Coronary artery (tissue), 2 donors: ENCODE data around the gene KCNMB4.

Experiments
- DNase-seq: peaks from one replicate; pipeline ENCODE4 v3.0.0-alpha.2; 2017; ENCODE audit warnings: low spot score
- H3K27ac ChIP-seq, 2 donors: fragments of 200-600 bp; sonication (generic); one replicate each; pipeline ENCODE4 v1.5.1; 2016 to 2019
- H3K4me3 ChIP-seq: fragments of 200-600 bp; sonication (generic); 2 replicates; pipeline ENCODE4 v1.5.1; 2016; ENCODE audit warnings: mild to moderate bottlenecking, moderate library complexity
- TF ChIP-seq, protein P1 (sequence below): fragments of 200-600 bp; sonication (generic); IDR thresholded peaks from one replicate; pipeline ENCODE4 v1.5.1; 2019; ENCODE audit warnings: antibody characterized with exemption

Gene KCNMB4

DNA sequence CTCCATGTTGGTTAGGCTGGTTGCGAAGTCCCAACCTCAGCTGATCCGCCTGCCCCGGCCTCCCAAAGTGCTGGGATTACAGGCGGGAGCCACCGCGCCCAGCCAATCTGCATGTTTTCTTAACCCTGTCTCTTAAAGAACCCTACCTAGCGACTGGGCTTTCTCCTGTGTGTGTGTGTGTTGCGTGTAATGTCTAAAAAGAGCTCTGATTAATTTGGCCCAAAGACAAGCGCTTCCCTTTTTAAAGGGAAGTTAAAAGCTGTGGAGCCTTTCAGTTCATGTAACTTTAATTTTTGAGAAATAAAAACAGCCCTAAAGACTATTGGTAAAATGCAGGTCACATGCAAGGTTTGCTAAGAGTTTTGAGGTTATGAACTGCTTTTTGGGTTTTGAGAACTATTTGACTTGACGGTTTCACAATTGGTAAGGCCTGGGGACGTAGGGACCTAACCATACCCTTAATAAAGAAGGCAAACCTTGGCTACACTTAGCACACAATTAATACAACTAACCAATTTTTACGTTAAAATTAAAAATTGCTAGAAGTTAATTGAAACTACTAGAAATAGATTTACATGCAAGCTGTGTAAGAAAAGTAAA is 103.2 kb downstream of the KCNMB4 start:
- H3K27ac ChIP-seq, result no peak overlapping the region
- no peak overlapping the region for H3K4me3 ChIP-seq
- TF ChIP-seq, protein P1, sequence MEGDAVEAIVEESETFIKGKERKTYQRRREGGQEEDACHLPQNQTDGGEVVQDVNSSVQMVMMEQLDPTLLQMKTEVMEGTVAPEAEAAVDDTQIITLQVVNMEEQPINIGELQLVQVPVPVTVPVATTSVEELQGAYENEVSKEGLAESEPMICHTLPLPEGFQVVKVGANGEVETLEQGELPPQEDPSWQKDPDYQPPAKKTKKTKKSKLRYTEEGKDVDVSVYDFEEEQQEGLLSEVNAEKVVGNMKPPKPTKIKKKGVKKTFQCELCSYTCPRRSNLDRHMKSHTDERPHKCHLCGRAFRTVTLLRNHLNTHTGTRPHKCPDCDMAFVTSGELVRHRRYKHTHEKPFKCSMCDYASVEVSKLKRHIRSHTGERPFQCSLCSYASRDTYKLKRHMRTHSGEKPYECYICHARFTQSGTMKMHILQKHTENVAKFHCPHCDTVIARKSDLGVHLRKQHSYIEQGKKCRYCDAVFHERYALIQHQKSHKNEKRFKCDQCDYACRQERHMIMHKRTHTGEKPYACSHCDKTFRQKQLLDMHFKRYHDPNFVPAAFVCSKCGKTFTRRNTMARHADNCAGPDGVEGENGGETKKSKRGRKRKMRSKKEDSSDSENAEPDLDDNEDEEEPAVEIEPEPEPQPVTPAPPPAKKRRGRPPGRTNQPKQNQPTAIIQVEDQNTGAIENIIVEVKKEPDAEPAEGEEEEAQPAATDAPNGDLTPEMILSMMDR, result no peak
- DNase-seq, result no peak

DNA sequence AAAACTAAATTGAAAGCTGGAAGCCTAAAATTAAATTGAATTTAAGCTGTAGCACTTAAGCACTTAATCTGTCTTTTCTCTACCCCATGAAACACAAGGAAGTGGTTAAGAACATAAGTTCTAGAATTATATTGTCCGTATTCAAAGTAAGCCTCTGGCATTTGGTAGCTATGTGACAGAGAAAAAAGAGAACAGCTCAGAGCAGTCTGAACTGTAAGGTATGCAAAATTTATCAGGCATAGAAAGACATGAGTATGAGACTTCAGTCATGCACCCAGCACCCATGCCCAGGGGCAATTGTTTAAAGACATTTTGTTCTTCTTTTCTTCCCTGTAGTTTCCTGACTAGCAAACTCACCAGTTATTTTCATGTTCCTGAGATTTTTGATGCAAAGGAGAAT is 116.7 kb downstream of the KCNMB4 start:
- Histone ChIP-seq H3K27ac (no peak overlapping the region), H3K4me3 (no peak overlapping the region)
- no peak for DNase-seq
- TF ChIP-seq, protein P1, result no peak
